Uterus (tissue), 2 donors: Measurements from ENCODE around the gene TTI1.

Experiments
- CTCF ChIP-seq, 4 experiments: fragments of 200-600 bp in 2 of 4; fragments of 450-650 bp in 2 of 4; sonication (generic) in 2 of 4; IDR thresholded peaks; one replicate each; pipeline ENCODE4 v1.5.1; 2016 to 2019; ENCODE audit warnings: antibody characterized with exemption in 4 of 4, mild to moderate bottlenecking in 2 of 4, moderate library complexity in 1 of 4
- POLR2A ChIP-seq, 2 donors: fragments of 450-650 bp; IDR thresholded peaks; one replicate each; pipeline ENCODE4 v1.6.1; 2016; ENCODE audit warnings: antibody characterized with exemption in 2 of 2, mild to moderate bottlenecking in 1 of 2, moderate library complexity in 1 of 2

- no peak for TF ChIP-seq POLR2A (IDR thresholded peaks at IDR 0.05)
- no peak for TF ChIP-seq CTCF (IDR thresholded peaks at IDR 0.05)
Observed at GRCh38 chr20:37937686-37938085, 95.6 kb downstream of the TTI1 start.
